HG03342 (cell line): ENCODE measurements around the gene ICAM5.
"Not testable (repeated sequence)": the region's sequence is repeated elsewhere in the genome, so short reads cannot be mapped to it uniquely, and the experiment has no call there.

Experiments used
- ATAC-seq: cut with Tn5 transposase; IDR thresholded peaks from one replicate; pipeline ENCODE4 v1.9.1; 2021; ENCODE audit warnings: mild to moderate bottlenecking, moderate library complexity; ENCODE audit not compliant: unreplicated experiment

Gene ICAM5

GRCh38 chr19:10270180-10270615, 19.6 kb upstream of the ICAM5 start:
- ATAC-seq: no peak

GRCh38 chr19:10270616-10271394, 18.9 kb upstream of the ICAM5 start, which contains the start of gene ICAM1:
TSS of gene ICAM1 (plus strand) at chr19:10271120. CDS start at chr19:10271160, 40 bp downstream.
- ATAC-seq: peak; percentile 43

GRCh38 chr19:10271543-10272086, 18.1 kb upstream of the ICAM5 start:
- peak; percentile 29 for ATAC-seq

- no peak for ATAC-seq
Measured at GRCh38 chr19:10274589-10274988, 15.2 kb upstream of the ICAM5 start.

GRCh38 chr19:10277795-10278589, 11.8 kb upstream of the ICAM5 start:
- ATAC-seq: no peak

- no peak for ATAC-seq
Measured at GRCh38 chr19:10278935-10279334, 10.8 kb upstream of the ICAM5 start.

GRCh38 chr19:10279737-10280442, 9.9 kb upstream of the ICAM5 start:
- ATAC-seq: no peak

DNA sequence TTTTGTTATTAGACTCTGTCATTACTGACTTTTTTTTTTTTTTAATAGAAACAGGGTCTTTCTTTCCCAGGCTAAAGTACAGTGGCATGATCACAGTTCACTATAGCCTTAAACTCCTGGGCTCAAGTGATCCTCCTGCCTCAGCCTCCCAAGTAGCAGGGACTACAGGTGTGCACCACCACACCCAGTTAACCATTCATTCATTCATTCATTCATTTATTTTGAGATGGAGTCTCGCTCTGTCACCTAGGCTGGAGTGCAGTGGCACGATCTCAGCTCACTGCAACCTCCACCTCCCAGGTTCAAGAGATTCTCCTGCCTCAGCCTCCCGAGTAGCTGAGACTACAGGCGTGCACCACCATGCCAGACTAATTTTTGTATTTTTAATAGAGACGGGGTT, 7.7 kb upstream of the ICAM5 start:
- not testable (repeated sequence) for ATAC-seq

DNA sequence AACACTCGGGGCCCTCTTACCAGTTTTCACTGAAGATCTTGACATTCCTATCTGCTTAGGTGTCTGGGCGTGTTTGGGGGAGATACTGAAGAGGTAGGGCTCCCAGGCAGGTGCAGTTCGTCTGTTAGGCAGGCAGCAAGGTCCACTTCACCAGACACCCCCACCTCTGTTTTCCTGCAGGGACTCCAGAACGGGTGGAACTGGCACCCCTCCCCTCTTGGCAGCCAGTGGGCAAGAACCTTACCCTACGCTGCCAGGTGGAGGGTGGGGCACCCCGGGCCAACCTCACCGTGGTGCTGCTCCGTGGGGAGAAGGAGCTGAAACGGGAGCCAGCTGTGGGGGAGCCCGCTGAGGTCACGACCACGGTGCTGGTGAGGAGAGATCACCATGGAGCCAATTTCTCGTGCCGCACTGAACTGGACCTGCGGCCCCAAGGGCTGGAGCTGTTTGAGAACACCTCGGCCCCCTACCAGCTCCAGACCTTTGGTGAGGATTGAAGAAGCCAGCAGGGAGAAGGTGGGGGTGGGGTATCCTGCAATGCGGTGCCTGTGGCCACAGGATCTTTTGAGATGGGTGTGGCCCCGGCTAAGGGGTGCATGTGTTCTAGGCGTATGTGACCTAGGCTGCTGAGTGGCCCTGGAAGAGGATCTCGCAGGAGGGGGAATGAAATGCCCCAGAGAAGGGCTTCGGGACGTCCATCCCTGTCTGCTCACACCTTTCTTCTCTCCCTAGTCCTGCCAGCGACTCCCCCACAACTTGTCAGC, 6.3 kb upstream of the ICAM5 start:
- ATAC-seq: no peak

DNA sequence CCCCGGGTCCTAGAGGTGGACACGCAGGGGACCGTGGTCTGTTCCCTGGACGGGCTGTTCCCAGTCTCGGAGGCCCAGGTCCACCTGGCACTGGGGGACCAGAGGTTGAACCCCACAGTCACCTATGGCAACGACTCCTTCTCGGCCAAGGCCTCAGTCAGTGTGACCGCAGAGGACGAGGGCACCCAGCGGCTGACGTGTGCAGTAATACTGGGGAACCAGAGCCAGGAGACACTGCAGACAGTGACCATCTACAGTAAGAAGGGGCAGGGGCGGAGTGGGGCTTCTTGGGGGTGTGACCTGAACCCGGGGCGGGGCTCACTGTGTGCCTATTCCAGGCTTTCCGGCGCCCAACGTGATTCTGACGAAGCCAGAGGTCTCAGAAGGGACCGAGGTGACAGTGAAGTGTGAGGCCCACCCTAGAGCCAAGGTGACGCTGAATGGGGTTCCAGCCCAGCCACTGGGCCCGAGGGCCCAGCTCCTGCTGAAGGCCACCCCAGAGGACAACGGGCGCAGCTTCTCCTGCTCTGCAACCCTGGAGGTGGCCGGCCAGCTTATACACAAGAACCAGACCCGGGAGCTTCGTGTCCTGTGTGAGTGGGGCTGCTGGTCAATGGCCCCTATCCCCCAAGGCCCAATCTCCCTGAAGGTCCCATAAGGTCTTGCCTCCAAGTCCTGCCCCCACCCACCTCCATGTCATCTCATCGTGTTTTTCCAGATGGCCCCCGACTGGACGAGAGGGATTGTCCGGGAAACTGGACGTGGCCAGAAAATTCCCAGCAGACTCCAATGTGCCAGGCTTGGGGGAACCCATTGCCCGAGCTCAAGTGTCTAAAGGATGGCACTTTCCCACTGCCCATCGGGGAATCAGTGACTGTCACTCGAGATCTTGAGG, 5.4 kb upstream of the ICAM5 start:
- ATAC-seq: no peak

- ATAC-seq: no peak
Measured at GRCh38 chr19:10284960-10285278, 4.8 kb upstream of the ICAM5 start.

GRCh38 chr19:10285393-10285792, 4.4 kb upstream of the ICAM5 start:
- no peak for ATAC-seq

DNA sequence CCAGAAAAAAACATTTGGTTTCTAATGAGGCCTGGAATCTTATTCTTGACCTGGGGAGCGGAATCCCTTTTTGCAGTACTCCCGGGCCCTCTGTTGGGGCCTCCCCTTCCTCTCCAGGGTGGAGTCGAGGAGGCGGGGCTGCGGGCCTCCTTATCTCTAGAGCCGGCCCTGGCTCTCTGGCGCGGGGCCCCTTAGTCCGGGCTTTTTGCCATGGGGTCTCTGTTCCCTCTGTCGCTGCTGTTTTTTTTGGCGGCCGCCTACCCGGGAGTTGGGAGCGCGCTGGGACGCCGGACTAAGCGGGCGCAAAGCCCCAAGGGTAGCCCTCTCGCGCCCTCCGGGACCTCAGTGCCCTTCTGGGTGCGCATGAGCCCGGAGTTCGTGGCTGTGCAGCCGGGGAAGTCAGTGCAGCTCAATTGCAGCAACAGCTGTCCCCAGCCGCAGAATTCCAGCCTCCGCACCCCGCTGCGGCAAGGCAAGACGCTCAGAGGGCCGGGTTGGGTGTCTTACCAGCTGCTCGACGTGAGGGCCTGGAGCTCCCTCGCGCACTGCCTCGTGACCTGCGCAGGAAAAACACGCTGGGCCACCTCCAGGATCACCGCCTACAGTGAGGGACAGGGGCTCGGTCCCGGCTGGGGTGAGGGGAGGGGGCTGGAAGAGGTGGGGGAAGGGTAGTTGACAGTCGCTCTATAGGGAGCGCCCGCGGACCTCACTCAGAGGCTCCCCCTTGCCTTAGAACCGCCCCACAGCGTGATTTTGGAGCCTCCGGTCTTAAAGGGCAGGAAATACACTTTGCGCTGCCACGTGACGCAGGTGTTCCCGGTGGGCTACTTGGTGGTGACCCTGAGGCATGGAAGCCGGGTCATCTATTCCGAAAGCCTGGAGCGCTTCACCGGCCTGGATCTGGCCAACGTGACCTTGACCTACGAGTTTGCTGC, 2.7 kb upstream of the ICAM5 start, which contains the start of gene ICAM4:
Gene ICAM4, plus strand, starts transcription at position 153 of the 935 bp plus-strand sequence. Its CDS starts 58 bp downstream, at position 211.
- ATAC-seq: no peak

- no peak for ATAC-seq
Measured at GRCh38 chr19:10288662-10289166, 1.0 kb upstream of the ICAM5 start.

DNA sequence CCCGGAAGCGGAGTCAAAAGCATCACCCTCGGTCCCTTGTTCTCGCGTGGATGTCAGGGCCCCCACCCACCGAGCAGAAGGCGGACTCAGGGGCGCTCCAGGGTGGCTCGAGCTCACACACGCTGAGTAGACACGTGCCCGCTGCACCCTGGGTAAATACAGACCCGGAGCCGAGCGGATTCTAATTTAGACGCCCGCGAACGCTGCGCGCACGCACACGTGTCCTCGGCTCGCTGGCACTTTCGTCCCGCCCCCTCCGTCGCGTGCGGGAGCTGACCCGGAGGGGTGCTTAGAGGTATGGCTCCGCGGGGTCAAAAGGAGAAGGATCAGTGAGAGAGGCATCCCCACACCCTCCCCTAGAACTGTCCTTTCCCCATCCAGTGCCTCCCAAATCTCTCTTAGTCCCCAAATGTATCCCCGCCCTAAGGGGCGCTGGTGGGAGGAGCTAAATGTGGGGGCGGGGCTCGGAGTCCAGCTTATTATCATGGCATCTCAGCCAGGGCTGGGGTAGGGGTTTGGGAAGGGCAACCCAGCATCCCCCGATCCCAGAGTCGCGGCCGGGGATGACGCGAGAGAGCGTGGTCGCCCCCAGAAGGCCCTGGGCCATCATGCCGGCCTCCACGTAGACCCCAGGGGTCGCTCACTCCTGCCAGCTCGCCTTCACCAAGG, 451 bp upstream of the ICAM5 start:
- ATAC-seq: no peak

DNA sequence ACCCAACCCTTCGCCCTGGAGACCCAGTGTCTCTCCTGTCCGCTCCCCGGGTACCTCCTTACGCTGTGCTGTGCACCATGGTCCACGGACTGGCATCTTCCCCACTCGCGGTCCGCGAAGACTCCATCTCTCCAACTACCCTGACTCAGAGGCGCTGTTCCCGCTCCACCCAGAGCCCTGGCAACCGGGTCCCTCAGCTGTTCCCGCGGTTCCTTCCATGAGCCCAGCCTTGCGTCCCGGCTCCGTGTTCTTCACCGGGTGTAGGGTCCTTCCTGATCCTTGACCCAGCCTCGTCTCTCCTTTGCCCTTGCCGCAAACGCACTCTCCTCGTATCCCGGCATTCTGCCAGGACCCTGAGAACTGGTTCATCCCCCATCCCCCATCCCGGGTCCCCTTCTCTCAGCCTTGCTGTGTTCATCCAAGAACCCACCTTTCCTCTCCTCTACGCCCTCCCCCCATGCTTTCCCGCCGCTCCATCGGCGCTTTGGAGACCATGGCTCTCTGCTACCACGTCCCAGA, 664 bp downstream of the ICAM5 start:
- no peak for ATAC-seq

GRCh38 chr19:10290876-10291553, 1.3 kb downstream of the ICAM5 start:
- no peak for ATAC-seq
